K562 (cell line): ENCODE results near the gene ODAD4. TPM values are rescaled to one million over a fixed set of nuclear protein-coding genes. Genes with fewer than 3 reads are reported as not detected.

Experiments used
- CEBPG ChIP-seq, 3 experiments: fragments of 200-800 bp in 1 of 3; sonication (Bioruptor generic) in 1 of 3; sonication (generic) in 1 of 3; formaldehyde crosslinking in 1 of 3; IDR thresholded peaks in 2 of 3; conservative IDR thresholded peaks in 1 of 3; 2 replicates each; pipeline versions ENCODE4 v1.6.1 to v1.8.0; 2016 to 2022; ENCODE audit warnings: missing compliant biosample characterization in 2 of 3, missing genetic modification characterization in 2 of 3, mild to moderate bottlenecking in 1 of 3, missing genetic modification reagents in 1 of 3
- HMGN3 ChIP-seq: IDR thresholded peaks from 2 replicates; pipeline ENCODE4 v1.6.1; 2011; ENCODE audit warnings: borderline replicate concordance, low read depth, mild to moderate bottlenecking, mixed read lengths, low read length; ENCODE audit not compliant: insufficient read length; ENCODE audit errors: extremely low read depth
- NRF1 ChIP-seq, 2 experiments: fragments of 450-650 bp; IDR thresholded peaks in 1 of 2; conservative IDR thresholded peaks in 1 of 2; 2 replicates each; pipeline ENCODE4 v1.6.1; 2014; ENCODE audit warnings: mild to moderate bottlenecking in 2 of 2
- TARDBP ChIP-seq: fragments of 450-650 bp; IDR thresholded peaks from 2 replicates; pipeline ENCODE4 v1.6.1; 2016
- WHSC1 ChIP-seq: IDR thresholded peaks from one replicate; pipeline ENCODE4 v1.6.1; 2012; ENCODE audit warnings: low read length, control low read depth, inconsistent platforms
- polyA plus RNA-seq, 8 experiments: library from polyadenylated mRNA; depleted of rRNA in 4 of 8; stranded (reverse) in 5 of 8; unstranded in 3 of 8; fragments of >200 nt; fragmentation: Nextera tagmentation in 2 of 8; fragmentation: Illumina TruSeq in 1 of 8; extraction: Ambion mirVana in 2 of 8; extraction: Trizol in 1 of 8; gene quantifications; 2 replicates each; pipeline versions ENCODE4 v1.2.1 to v1.2.3, GENCODE V29; 2011 to 2014; ENCODE audit warnings: inconsistent platforms in 1 of 8, missing spikeins in 1 of 8
- total RNA-seq, 7 experiments: library from RNA; depleted of rRNA in 6 of 7; stranded (reverse); fragments of >200 nt in 6 of 7; fragmentation: Illumina TruSeq in 2 of 7; extraction: Trizol in 2 of 7; gene quantifications; 2 replicates each; pipeline versions ENCODE4 v1.2.1 to v1.2.3, GENCODE V29; 2011 to 2021; ENCODE audit warnings: low replicate concordance in 1 of 7
- TF ChIP-seq, protein P1 (sequence below): sonication (generic); IDR thresholded peaks from 2 replicates; pipeline ENCODE4 v1.6.1; 2016
- TF ChIP-seq, protein P2 (sequence below), 2 experiments: fragments of 450-650 bp; formaldehyde crosslinking in 1 of 2; IDR thresholded peaks; 2 replicates each; pipeline versions ENCODE4 v1.4.0 to v1.6.1; 2014 to 2020; ENCODE audit warnings: mild to moderate bottlenecking in 2 of 2, borderline replicate concordance in 1 of 2, low read depth in 1 of 2
- TF ChIP-seq, protein P3 (sequence below): sonication (generic); formaldehyde crosslinking; IDR thresholded peaks from 2 replicates; pipeline ENCODE4 v1.8.0; 2022; ENCODE audit warnings: mild to moderate bottlenecking, missing genetic modification reagents

Gene ODAD4
- total and polyA plus RNA-seq, 9 of the 15 experiments (the other 6 are each of a cell fraction or from before 2014, with no cell fraction given) = 0.09 to 0.98 (median 0.51) TPM

DNA sequence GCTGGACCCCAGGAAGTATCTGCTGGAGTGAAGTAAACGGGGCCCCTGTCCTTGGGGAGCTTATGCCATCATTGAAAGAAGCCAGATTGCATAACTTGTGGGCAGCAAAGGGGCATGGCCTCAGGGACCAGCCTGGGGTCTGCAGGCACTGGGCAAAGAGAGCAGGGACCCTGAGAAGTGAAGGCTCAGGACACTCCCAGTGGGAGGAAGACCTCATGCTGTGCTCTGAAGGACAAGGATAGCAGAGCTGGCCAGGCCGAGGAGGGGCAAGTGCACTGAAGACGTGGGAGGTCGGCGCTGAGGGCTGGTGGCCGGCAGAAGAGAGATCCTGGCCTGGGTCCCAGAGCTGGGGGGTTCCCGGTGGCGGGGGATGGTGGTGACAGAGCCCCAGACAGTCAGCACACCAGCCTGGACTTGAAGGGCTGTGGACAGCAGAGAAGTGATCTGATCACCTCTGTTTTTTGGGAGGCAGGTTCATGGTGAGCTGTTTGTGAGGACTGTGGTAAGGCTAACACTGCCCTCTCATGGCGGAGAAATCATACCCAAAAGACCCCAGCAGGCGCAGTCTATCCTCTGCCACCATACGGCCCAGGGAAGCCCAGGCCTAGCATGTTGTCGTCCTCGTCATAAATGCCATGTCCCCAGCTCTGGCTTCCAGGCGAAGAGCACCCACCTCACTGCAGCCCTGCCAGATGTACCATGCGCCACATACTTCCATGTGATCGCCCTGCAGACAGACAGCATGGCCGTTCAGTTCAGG, 29.1 kb downstream of the ODAD4 start (continued):
- no peak for TF ChIP-seq WHSC1
- 0 out of 2 replicates have a peak, but pooled peaks have one; percentile 40 for TF ChIP-seq TARDBP
- peak; percentile 21 for TF ChIP-seq HMGN3
- TF ChIP-seq, protein P1, sequence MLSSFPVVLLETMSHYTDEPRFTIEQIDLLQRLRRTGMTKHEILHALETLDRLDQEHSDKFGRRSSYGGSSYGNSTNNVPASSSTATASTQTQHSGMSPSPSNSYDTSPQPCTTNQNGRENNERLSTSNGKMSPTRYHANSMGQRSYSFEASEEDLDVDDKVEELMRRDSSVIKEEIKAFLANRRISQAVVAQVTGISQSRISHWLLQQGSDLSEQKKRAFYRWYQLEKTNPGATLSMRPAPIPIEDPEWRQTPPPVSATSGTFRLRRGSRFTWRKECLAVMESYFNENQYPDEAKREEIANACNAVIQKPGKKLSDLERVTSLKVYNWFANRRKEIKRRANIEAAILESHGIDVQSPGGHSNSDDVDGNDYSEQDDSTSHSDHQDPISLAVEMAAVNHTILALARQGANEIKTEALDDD = no peak
- TF ChIP-seq CEBPG (CRISPR knock-in tag; IDR thresholded peaks at IDR 0.05) = no peak
- no peak for TF ChIP-seq CEBPG (tag; conservative IDR thresholded peaks at IDR 0.05 in 1 of 2, IDR thresholded peaks at IDR 0.05 in 1 of 2)
- TF ChIP-seq, protein P2, sequence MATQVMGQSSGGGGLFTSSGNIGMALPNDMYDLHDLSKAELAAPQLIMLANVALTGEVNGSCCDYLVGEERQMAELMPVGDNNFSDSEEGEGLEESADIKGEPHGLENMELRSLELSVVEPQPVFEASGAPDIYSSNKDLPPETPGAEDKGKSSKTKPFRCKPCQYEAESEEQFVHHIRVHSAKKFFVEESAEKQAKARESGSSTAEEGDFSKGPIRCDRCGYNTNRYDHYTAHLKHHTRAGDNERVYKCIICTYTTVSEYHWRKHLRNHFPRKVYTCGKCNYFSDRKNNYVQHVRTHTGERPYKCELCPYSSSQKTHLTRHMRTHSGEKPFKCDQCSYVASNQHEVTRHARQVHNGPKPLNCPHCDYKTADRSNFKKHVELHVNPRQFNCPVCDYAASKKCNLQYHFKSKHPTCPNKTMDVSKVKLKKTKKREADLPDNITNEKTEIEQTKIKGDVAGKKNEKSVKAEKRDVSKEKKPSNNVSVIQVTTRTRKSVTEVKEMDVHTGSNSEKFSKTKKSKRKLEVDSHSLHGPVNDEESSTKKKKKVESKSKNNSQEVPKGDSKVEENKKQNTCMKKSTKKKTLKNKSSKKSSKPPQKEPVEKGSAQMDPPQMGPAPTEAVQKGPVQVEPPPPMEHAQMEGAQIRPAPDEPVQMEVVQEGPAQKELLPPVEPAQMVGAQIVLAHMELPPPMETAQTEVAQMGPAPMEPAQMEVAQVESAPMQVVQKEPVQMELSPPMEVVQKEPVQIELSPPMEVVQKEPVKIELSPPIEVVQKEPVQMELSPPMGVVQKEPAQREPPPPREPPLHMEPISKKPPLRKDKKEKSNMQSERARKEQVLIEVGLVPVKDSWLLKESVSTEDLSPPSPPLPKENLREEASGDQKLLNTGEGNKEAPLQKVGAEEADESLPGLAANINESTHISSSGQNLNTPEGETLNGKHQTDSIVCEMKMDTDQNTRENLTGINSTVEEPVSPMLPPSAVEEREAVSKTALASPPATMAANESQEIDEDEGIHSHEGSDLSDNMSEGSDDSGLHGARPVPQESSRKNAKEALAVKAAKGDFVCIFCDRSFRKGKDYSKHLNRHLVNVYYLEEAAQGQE (IDR thresholded peaks at IDR 0.05; ENCODE audit: borderline replicate concordance) = peak; percentile 84
- TF ChIP-seq, protein P2 (CRISPR knock-in tag; IDR thresholded peaks at IDR 0.05; ENCODE audit: low read depth) = no peak
- TF ChIP-seq NRF1 (conservative IDR thresholded peaks at IDR 0.05 in 1 of 2, IDR thresholded peaks at IDR 0.05 in 1 of 2) = 0 out of 4 replicates have a peak, but pooled peaks of 1 of the 2 experiments have one; percentile 34
- TF ChIP-seq, protein P3, sequence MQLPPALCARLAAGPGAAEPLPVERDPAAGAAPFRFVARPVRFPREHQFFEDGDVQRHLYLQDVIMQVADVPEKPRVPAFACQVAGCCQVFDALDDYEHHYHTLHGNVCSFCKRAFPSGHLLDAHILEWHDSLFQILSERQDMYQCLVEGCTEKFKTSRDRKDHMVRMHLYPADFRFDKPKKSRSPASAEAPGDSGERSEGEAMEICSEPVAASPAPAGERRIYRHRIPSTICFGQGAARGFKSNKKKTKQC (CRISPR knock-in tag) = no peak
- TF ChIP-seq, all 486 proteins: peak for 19
